MCF 10A (cell line): ENCODE results near the gene FMOD. TPM values are rescaled to one million over a fixed set of nuclear protein-coding genes. Genes with fewer than 3 reads are reported as not detected.

Experiments used
- BruUV-seq: library from RNA; stranded (reverse); fragments of 400-500 nt; replicated peaks from 2 replicates; lab custom pipeline; 2021; lab: Mats Ljungman, UMichigan
- CTCF ChIA-PET: fragments of 300-600 bp; sonication (Branson Sonifier 250); formaldehyde crosslinking; extraction: SDS; loops from one replicate; lab custom pipeline; 2021; ENCODE audit warnings: antibody characterized with exemption, inconsistent platforms; lab: Yijun Ruan, JAX
- POLR2A ChIA-PET: fragments of 300-600, 350-650 bp; sonication (Branson Sonifier 250); formaldehyde crosslinking; extraction: SDS; loops from one replicate; lab custom pipeline; 2020; ENCODE audit warnings: antibody characterized with exemption, inconsistent platforms; lab: Yijun Ruan, JAX
- DNase-seq: peaks from one replicate; pipeline ENCODE4 v3.0.0-alpha.2; 2018; ENCODE audit not compliant: unreplicated experiment
- H3K27ac Mint-ChIP-seq: one replicate; pipeline ENCODE4 v1.8.0; 2022; ENCODE audit warnings: mild to moderate bottlenecking, low read depth, mixed read lengths; ENCODE audit not compliant: unreplicated experiment
- H3K27me3 Mint-ChIP-seq: one replicate; pipeline ENCODE4 v1.8.0; 2022; ENCODE audit warnings: mixed read lengths; ENCODE audit not compliant: insufficient read depth, unreplicated experiment
- H3K36me3 Mint-ChIP-seq: one replicate; pipeline ENCODE4 v1.8.0; 2022; ENCODE audit warnings: mild to moderate bottlenecking, moderate library complexity, mixed read lengths; ENCODE audit not compliant: insufficient read depth, unreplicated experiment
- H3K4me1 Mint-ChIP-seq: one replicate; pipeline ENCODE4 v1.8.0; 2022; ENCODE audit warnings: mixed read lengths; ENCODE audit not compliant: insufficient read depth, unreplicated experiment
- H3K4me3 Mint-ChIP-seq: one replicate; pipeline ENCODE4 v1.8.0; 2022; ENCODE audit warnings: mild to moderate bottlenecking, moderate library complexity, mixed read lengths; ENCODE audit not compliant: unreplicated experiment
- H3K9me3 Mint-ChIP-seq: one replicate; pipeline ENCODE4 v1.8.0; 2022; ENCODE audit warnings: mixed read lengths; ENCODE audit not compliant: unreplicated experiment
- intact Hi-C: fragments of 100-400 bp; cut with micrococcal nuclease; formaldehyde crosslinking; loops from 2 replicates; pipeline ENCODE4 v1.14.1; 2022
- total RNA-seq: library from RNA; stranded (reverse); gene quantifications from 2 replicates; pipeline ENCODE4 v1.2.3, GENCODE V29; 2022
- TF ChIP-seq, protein P1 (sequence below): fragments of 200-600 bp; IDR thresholded peaks from one replicate; pipeline ENCODE4 v1.8.0; 2022; ENCODE audit warnings: antibody characterized with exemption, mild to moderate bottlenecking; ENCODE audit not compliant: unreplicated experiment

FMOD gene
- total RNA-seq, 1 experiment from 2014 or later: not detected

GRCh38 chr1:203342192-203342940, 8.6 kb downstream of the FMOD start:
- POLR2A ChIA-PET: interaction anchor here (0.6 to 1.1 kb wide), 8 partner anchors 15 to 1032 kb away, joined by 3 to 5 read pairs (median 3); no protein-coding TSS in a partner anchor
- CTCF ChIA-PET: interaction anchor here (0.5 to 20.2 kb wide), 60 partner anchors 9 to 1969 kb away, joined by 3 to 981 read pairs (median 5); partner anchors contain the start of genes BTG2, FMOD, OPTC and PRELP
- H3K4me1 Mint-ChIP-seq: peaks cover 6% of the 10 kb centered on the region
- no peak overlapping the region for H3K27ac Mint-ChIP-seq
- H3K27me3 Mint-ChIP-seq: peaks cover 78% of the 10 kb centered on the region
- intact Hi-C loops: loop anchor here (5.0 kb wide), 1 partner anchor 785 kb away; no protein-coding TSS in a partner anchor
- no TSS peak for BruUV-seq
- H3K36me3 Mint-ChIP-seq: no peaks in the 10 kb centered on the region
- H3K4me3 Mint-ChIP-seq: no peak overlapping the region
- TF ChIP-seq, protein P1, sequence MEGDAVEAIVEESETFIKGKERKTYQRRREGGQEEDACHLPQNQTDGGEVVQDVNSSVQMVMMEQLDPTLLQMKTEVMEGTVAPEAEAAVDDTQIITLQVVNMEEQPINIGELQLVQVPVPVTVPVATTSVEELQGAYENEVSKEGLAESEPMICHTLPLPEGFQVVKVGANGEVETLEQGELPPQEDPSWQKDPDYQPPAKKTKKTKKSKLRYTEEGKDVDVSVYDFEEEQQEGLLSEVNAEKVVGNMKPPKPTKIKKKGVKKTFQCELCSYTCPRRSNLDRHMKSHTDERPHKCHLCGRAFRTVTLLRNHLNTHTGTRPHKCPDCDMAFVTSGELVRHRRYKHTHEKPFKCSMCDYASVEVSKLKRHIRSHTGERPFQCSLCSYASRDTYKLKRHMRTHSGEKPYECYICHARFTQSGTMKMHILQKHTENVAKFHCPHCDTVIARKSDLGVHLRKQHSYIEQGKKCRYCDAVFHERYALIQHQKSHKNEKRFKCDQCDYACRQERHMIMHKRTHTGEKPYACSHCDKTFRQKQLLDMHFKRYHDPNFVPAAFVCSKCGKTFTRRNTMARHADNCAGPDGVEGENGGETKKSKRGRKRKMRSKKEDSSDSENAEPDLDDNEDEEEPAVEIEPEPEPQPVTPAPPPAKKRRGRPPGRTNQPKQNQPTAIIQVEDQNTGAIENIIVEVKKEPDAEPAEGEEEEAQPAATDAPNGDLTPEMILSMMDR: peak; percentile 78
- DNase-seq: peak; percentile 77
- no peaks in the 10 kb centered on the region for H3K9me3 Mint-ChIP-seq

GRCh38 chr1:203340112-203340790, 10.7 kb downstream of the FMOD start:
- POLR2A ChIA-PET: interaction anchor here (0.6 to 3.1 kb wide), 9 partner anchors 16 to 458 kb away, joined by 3 to 23 read pairs (median 4); no protein-coding TSS in a partner anchor
- H3K36me3 Mint-ChIP-seq: no peaks in the 10 kb centered on the region
- TF ChIP-seq, protein P1: peak; percentile 95

GRCh38 chr1:203338335-203339036, 12.4 kb downstream of the FMOD start:
- no peaks in the 10 kb centered on the region for H3K36me3 Mint-ChIP-seq
- TF ChIP-seq, protein P1: peak; percentile 97
- no peak overlapping the region for H3K27ac Mint-ChIP-seq
- no peak overlapping the region for H3K4me3 Mint-ChIP-seq
- CTCF ChIA-PET: interaction anchor here (0.5 to 20.2 kb wide), 29 partner anchors 8 to 796 kb away, joined by 3 to 981 read pairs (median 11); partner anchors contain the start of genes BTG2, FMOD, OPTC and PRELP
- BruUV-seq: no TSS peak
- DNase-seq: peak; percentile 73
- peaks cover 6% of the 10 kb centered on the region for H3K4me1 Mint-ChIP-seq
- POLR2A ChIA-PET: interaction anchor here (0.6 to 3.1 kb wide), 4 partner anchors 11 to 67 kb away, joined by 3 to 23 read pairs (median 4); no protein-coding TSS in a partner anchor
- H3K27me3 Mint-ChIP-seq: peaks cover 39% of the 10 kb centered on the region
- no peaks in the 10 kb centered on the region for H3K9me3 Mint-ChIP-seq
- intact Hi-C loops: loop anchor here (1.0 kb wide), 2 partner anchors 32 to 65 kb away; no protein-coding TSS in a partner anchor

More at GRCh38 chr1:203340112-203340790, 10.7 kb downstream of the FMOD start:
- BruUV-seq: no TSS peak
- H3K4me3 Mint-ChIP-seq: no peak overlapping the region
- intact Hi-C loops: loop anchor here (1.0 to 5.0 kb wide), 5 partner anchors 73 to 787 kb away; no protein-coding TSS in a partner anchor
- H3K27me3 Mint-ChIP-seq: peaks cover 56% of the 10 kb centered on the region
- H3K9me3 Mint-ChIP-seq: no peaks in the 10 kb centered on the region
- DNase-seq: peak; percentile 92
- CTCF ChIA-PET: interaction anchor here (0.5 to 20.2 kb wide), 65 partner anchors 10 to 1864 kb away, joined by 3 to 981 read pairs (median 4); partner anchors contain the start of genes ATP2B4, BTG2, FMOD and OPTC
- no peak overlapping the region for H3K27ac Mint-ChIP-seq
- peaks cover 6% of the 10 kb centered on the region for H3K4me1 Mint-ChIP-seq
